CD4-positive, CD25-positive, alpha-beta regulatory T cell (primary cell): Measurements from ENCODE around the gene IFT52. TPM values are rescaled to one million over a fixed set of nuclear protein-coding genes. Genes with fewer than 3 reads are reported as not detected.

ENCODE experiments used
- polyA plus RNA-seq, 4 donors: library from polyadenylated mRNA; unstranded; fragments of 300-500 nt; fragmentation: Illumina TruSeq; gene quantifications; one replicate each; pipeline ENCODE4 v1.2.3, GENCODE V29; 2021
- total RNA-seq: library from RNA; stranded (reverse); gene quantifications from one replicate; pipeline ENCODE4 v1.2.3, GENCODE V29; 2022

The IFT52 gene
- total and polyA plus RNA-seq, 5 donors from 2014 or later, result 13.1 to 34.1 (median 27.8) TPM

Other genes starting within 250 kb of the IFT52 start
- gene SRSF6, start 133.0 kb upstream of the IFT52 start, total RNA-seq, result 269 TPM
- 10 to 100 TPM; 41.0 to 59.3 (median 51.6) TPM for gene SRSF6, start 133.0 kb upstream of the IFT52 start, polyA plus RNA-seq
- gene L3MBTL1, start 83.2 kb upstream of the IFT52 start, total RNA-seq, result 17.2 TPM
- gene L3MBTL1, start 83.2 kb upstream of the IFT52 start, polyA plus RNA-seq, result 1 to 10 TPM; 1.0 to 2.8 (median 1.5) TPM
- gene SGK2, start 31.9 kb upstream of the IFT52 start, total RNA-seq, result 1.7 TPM
- gene SGK2, start 31.9 kb upstream of the IFT52 start, polyA plus RNA-seq, result not detected
- gene MYBL2, start 76.2 kb downstream of the IFT52 start, total RNA-seq, result 2.7 TPM
- gene MYBL2, start 76.2 kb downstream of the IFT52 start, polyA plus RNA-seq, result 1 to 10 TPM; 1.6 to 4.3 (median 3.2) TPM
- gene GTSF1L, start 136.1 kb downstream of the IFT52 start, total RNA-seq, result 1.1 TPM
- 1 to 10 TPM in 3 of 4 donors, under 1 TPM in 1; 0.98 to 3.0 (median 1.7) TPM for gene GTSF1L, start 136.1 kb downstream of the IFT52 start, polyA plus RNA-seq